ENCODE data around the gene CIAO3.

Gene CIAO3

GRCh38 chr16:722835-723633 is 17.8 kb downstream of the CIAO3 start:
- no peak for DNase-seq (ENCODE audit: low read depth)

GRCh38 chr16:721765-722540 is 18.8 kb downstream of the CIAO3 start:
- no peak for DNase-seq (ENCODE audit: low read depth)

- peak; percentile 76 for DNase-seq (ENCODE audit: low read depth)
These were observed 19.6 kb downstream of the CIAO3 start, which contains the start of gene ANTKMT for GRCh38 chr16:720990-721764. Gene ANTKMT, plus strand, starts transcription at chr16:721146. Its CDS starts 129 bp downstream, at chr16:721275.

GRCh38 chr16:720447-720989 is 20.3 kb downstream of the CIAO3 start:
- peak; percentile 62 for DNase-seq (ENCODE audit: low read depth)

DNA sequence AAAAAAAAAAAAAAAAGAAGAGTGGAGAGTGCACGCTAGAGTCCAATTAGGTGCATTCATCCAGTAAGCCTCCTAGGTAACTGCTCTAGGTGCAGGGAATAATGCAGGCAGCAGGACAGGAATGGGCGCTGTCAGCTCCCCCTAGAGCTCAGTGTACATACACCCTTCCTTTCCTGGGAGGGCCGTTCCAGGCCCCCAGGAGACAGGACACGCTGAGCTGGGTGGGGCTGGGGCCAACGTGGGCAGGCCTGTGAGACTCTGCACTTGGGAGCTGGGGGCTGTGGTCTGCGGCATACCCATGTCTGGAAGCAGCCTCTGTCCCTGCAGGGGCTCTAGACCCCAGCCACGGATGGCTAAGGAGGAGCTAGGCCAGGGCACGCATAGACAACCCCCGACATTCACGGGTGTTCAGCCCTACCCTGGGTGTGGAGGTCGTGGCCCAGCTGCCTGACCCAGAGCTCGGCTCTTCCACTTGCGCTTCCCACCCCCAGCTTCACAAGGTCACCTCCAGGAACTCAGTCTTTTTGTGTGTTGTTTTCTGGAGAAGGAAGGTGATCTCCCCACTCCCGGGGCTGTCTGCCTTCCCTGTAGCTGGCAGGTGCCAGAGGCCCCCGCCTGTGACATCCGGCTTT is 20.9 kb downstream of the CIAO3 start:
- DNase-seq (ENCODE audit: low read depth): no peak

GRCh38 chr16:718922-719321 is 21.9 kb downstream of the CIAO3 start:
- DNase-seq (ENCODE audit: low read depth): no peak

DNA sequence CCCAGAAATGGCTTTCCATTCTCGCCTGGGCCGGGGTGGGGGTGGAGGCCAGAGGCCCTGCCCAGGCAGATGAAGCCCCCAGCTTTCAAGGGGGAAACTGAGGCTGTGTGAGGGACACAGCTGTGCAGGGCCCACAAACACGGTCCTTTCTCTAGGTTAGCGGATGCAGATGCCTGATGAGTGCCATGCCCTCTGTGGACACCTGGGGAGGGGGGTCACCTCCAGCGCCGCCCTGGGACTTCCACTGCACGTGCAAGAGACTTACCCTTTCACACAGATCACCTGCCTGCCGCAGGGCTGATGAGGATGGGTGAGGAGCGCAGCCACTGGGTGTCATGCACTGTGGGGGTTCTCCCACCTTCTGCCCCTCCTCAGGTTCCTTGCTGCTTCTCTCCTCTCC is 22.4 kb downstream of the CIAO3 start:
- no peak for DNase-seq (ENCODE audit: low read depth)

- no peak for DNase-seq (ENCODE audit: low read depth)
These were observed 23.1 kb downstream of the CIAO3 start for GRCh38 chr16:717450-718245.

- no peak for DNase-seq (ENCODE audit: low read depth)
These were observed 23.9 kb downstream of the CIAO3 start for GRCh38 chr16:716768-717325.

GRCh38 chr16:716200-716568 is 24.6 kb downstream of the CIAO3 start:
- DNase-seq (ENCODE audit: low read depth): peak; percentile 49

GRCh38 chr16:715477-716199 is 25.2 kb downstream of the CIAO3 start:
- DNase-seq (ENCODE audit: low read depth): no peak

DNA sequence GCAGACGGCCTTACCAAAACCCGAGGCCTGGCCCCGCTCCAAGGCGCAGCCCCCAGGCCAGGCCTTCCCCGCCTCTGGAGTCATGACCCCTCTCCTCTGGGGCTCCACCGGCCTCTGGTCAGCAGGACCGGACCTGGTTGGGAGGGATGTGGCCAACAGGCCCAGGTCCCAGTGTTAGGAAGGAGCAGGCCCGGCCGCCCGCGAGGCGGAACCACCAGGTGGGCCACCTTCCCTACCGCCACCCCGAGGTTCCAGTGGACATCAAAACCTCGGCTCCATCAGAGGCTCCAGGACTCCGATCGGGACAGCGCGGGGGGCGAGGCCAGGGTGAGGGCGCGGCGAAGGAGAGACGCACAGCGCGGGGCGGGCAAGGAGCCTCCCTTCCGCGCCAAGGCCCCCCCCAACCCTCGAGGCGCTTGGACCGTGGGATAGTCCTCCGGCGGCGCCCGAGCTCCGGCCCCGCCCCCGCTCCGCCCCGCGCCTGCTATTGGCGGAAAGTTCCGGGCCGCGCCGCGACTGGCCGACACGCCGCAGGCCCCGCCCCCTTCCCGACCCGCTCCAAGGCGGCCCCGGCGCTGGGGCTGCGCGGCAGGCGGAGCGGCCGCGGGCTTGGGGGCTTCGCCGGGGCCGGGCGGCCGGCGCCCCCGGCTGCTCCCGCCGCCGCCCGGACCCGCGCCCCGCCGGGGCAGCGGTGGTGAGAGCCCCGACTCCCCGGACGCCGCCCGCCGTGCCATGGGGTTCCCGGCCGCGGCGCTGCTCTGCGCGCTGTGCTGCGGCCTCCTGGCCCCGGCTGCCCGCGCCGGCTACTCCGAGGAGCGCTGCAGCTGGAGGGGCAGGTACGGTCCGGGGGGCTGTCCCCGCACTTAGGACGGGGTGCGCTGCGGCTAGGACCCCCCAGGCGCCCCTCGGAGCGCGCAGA is 26.0 kb downstream of the CIAO3 start, which contains the start of gene METRN:
Gene METRN (plus strand): TSS at position 561 of the 919 bp plus-strand sequence. CDS start 172 bp downstream, at position 733.
- peak; percentile 90 for DNase-seq (ENCODE audit: low read depth)

DNA sequence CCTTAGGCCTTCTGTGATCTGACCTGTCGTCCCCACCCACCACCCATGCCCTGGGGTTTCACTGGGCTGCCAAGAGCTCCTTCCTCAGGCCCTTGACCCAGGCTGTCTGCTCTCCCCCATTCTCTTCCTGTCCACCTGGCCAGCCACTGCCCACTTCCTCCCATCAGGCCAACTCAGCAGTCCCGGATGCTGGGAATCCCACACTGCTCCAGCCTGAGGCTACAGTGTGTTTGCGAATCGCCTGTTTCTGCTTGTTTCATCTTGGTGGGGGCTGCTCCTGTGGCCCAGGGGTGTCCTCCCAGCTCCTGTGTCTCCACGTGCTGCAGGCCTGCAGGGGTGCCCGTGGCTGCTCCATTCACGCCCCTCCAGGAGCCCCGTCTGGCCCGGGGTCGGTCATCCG is 26.7 kb downstream of the CIAO3 start:
- no peak for DNase-seq (ENCODE audit: low read depth)

GRCh38 chr16:712740-713250 is 28.0 kb downstream of the CIAO3 start:
- DNase-seq (ENCODE audit: low read depth): peak; percentile 94

DNA sequence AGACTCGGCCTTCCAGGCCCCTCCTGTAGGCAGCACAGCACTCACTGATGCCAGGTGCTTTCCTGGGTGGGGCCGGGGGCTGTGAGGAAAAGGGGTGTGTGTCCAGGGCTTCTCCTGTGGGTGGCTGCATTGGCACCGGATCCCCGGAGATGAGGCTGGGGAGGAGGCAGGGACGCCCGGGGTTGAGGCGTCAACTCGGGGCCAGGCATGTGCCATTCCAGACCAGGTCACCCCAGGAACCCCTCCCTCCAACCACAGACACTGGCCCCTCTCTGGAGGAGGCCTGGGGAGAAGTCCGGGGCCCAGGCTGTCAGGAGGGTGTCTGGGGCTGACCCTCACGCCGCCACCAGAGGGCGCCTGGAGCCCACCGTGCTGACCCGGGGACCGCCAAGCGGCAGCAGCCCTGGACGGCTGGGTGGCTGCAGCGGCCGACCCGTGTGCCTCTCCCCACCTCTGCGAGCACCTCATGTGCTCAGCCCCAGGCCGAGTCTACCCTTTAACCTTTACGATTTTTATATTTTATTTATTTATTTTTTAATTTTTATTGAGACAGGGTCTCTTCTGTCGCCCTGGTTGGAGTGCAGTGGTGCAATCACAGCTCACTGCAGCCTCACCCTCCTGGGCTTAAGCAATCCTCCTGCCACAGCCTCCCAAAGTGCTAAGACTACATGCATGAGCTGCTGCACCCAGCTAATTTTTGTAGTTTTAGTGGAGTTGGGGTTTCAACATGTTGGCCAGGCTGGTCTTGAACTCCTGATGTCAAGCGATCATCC is 29.1 kb downstream of the CIAO3 start:
- peak; percentile 52 for DNase-seq (ENCODE audit: low read depth)

- no peak for DNase-seq (ENCODE audit: low read depth)
These were observed 29.7 kb downstream of the CIAO3 start for GRCh38 chr16:711084-711483.

DNA sequence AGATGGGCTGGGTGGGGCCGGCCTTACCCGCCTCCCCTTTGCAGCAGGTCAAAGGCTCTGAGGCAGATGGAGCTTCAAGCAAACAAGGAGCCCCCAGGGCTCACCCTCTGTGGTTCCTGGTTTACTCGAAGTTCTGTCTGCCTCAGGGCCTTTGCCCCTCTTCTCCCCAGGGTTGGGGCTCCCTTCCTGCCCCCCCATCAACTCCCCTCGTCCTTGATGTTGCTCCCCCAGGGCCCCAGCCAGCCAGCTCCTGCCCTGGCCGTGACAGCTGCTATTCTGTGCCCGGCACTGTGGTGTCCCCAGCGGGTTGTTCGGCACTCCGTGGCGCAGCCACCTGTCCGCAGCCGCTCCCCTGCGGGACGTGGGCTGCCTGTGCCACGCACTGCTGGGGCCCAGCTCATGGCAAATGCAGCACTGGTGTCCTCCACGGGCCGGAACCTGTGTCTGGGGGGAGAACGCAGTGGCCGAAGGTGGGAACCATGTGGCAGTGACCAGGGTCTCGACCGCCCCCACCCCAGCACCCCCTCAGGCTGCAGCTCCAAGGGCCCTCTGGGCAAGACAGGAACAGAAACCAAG is 30.2 kb downstream of the CIAO3 start:
- no peak for DNase-seq (ENCODE audit: low read depth)

Data from iris pigment epithelial cell (primary cell).